ENCODE data around the gene ATP2A3. TPM values are rescaled to one million over a fixed set of nuclear protein-coding genes. Genes with fewer than 3 reads are reported as not detected.
A peak's percentile ranks its signal among the peaks of the same experiment; 100 is the strongest.

The ATP2A3 gene
- total RNA-seq, 1 experiment from 2014 or later, result 13.3 TPM

DNA sequence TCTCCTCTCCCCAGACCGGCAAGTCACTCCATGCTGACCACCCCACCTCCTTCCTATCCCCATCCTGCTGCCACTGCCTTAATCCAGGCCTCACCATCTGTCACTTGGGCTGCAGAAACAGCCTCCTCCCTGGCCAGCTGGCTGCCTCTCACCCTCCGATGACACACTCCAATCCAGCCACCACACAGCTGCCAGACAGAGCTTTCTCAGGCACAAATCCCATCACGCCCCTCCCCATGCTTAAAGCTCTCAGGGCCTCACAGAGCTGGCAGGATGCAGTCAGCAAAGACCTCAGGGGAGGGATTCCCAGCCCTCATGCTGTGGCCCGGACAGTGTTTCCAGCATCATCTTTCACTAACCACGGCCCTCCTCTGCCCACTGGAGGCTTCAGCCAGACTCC, 85.1 kb downstream of the ATP2A3 start:
- Histone ChIP-seq H3K4me1 (ENCODE audit: insufficient read depth, low read length) (no peaks in the 10 kb centered on the region), H3K27ac (ENCODE audit: insufficient read length, low read depth, low read length) (no peak overlapping the region), H2AFZ (ENCODE audit: low read length) (no peak overlapping the region), H3K79me2 (ENCODE audit: insufficient read depth, low read length) (no peaks in the 10 kb centered on the region), H2BK12ac (ENCODE audit: insufficient read length, low read depth, low read length) (no peak overlapping the region), H3K23me2 (ENCODE audit: insufficient read length, low read depth, low read length, poor library complexity, severe bottlenecking) (no peaks in the 10 kb centered on the region), H3K56ac (ENCODE audit: insufficient read length, low read depth, low read length) (no peak overlapping the region), H4K20me1 (ENCODE audit: control insufficient read depth, insufficient read depth, insufficient read length) (no peaks in the 10 kb centered on the region), H2BK120ac (ENCODE audit: low read depth, low read length, poor library complexity, severe bottlenecking) (no peak overlapping the region), H3K14ac (ENCODE audit: insufficient read depth, low read length) (no peak overlapping the region; the same call in 1 of the 2 replicates), H3K4me2 (ENCODE audit: insufficient read depth, insufficient read length, low read length) (no peak overlapping the region), H3K9ac (ENCODE audit: extremely low read depth, insufficient read length, low read length) (no peak overlapping the region), H2AK5ac (ENCODE audit: insufficient read length, low read length) (no peak overlapping the region), H3K27me3 (ENCODE audit: insufficient read depth, low read length) (no peaks in the 10 kb centered on the region), H3K9me3 (ENCODE audit: control insufficient read depth, low read depth, low read length) (no peaks in the 10 kb centered on the region), H2BK15ac (ENCODE audit: low read depth, low read length) (no peak overlapping the region), H3K18ac (ENCODE audit: insufficient read length, low read depth, low read length) (no peak overlapping the region), H3K79me1 (ENCODE audit: insufficient read depth, low read depth, low read length, poor library complexity, severe bottlenecking) (no peaks in the 10 kb centered on the region), H4K91ac (ENCODE audit: insufficient read length, low read depth, low read length) (no peak overlapping the region), H3K4ac (ENCODE audit: low read depth, low read length) (no peak overlapping the region), H2BK5ac (ENCODE audit: insufficient read length, low read length) (no peak overlapping the region), H3K23ac (ENCODE audit: insufficient read length, low read depth, low read length) (no peak overlapping the region), H4K8ac (replicated peaks; ENCODE audit: insufficient read length, low read depth, low read length) (no peak overlapping the region), H2BK20ac (ENCODE audit: low read depth, low read length, poor library complexity, severe bottlenecking) (no peak overlapping the region), H4K5ac (ENCODE audit: insufficient read length, low read depth, low read length) (no peak overlapping the region), H3T11ph (ENCODE audit: low read length) (no peak overlapping the region)
- no peak for DNase-seq
- Mint-ChIP-seq H3K4me1 (peaks cover 6 to 13% of the 10 kb centered on the region in 2 experiments; a peak in 3 of 4 replicates), H3K27me3 (ENCODE audit: low read depth) (0 out of 2 replicates have a peak, but pooled peaks cover 2% of the 10 kb centered on the region), H3K36me3 (ENCODE audit: insufficient read depth in 1 of 3, low read depth in 3 of 3) (peaks cover 5 to 14% (median 13%) of the 10 kb centered on the region in 3 experiments; a peak in 6 of 7 replicates), H3K9me3 (no peaks in the 10 kb centered on the region), H3K27ac (peak overlapping the region; percentile 13 to 59 (median 37); a peak in 3 of 7 replicates), H3K4me3 (no peak overlapping the region)
- no CpG with 5 or more reads among the region's 5 CpGs for WGBS (ENCODE audit: extremely low coverage, insufficient read length, low lambda C conversion rate)
- TF ChIP-seq, protein P1, sequence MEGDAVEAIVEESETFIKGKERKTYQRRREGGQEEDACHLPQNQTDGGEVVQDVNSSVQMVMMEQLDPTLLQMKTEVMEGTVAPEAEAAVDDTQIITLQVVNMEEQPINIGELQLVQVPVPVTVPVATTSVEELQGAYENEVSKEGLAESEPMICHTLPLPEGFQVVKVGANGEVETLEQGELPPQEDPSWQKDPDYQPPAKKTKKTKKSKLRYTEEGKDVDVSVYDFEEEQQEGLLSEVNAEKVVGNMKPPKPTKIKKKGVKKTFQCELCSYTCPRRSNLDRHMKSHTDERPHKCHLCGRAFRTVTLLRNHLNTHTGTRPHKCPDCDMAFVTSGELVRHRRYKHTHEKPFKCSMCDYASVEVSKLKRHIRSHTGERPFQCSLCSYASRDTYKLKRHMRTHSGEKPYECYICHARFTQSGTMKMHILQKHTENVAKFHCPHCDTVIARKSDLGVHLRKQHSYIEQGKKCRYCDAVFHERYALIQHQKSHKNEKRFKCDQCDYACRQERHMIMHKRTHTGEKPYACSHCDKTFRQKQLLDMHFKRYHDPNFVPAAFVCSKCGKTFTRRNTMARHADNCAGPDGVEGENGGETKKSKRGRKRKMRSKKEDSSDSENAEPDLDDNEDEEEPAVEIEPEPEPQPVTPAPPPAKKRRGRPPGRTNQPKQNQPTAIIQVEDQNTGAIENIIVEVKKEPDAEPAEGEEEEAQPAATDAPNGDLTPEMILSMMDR (conservative IDR thresholded peaks at IDR 0.05), result no peak

All from H9 (cell line).